B cell (primary cell): ENCODE measurements around the gene FIG4.
"Not testable (repeated sequence)": the region's sequence is repeated elsewhere in the genome, so short reads cannot be mapped to it uniquely, and the experiment has no call there.

Experiments used
- CTCF ChIP-seq: fragments of 200-600 bp; IDR thresholded peaks from one replicate; pipeline ENCODE4 v1.8.0; 2022; ENCODE audit warnings: antibody characterized with exemption, mild to moderate bottlenecking
- EZH2 ChIP-seq: IDR thresholded peaks from 2 replicates; pipeline ENCODE4 v1.6.1; 2012; ENCODE audit warnings: borderline replicate concordance, low read depth, mild to moderate bottlenecking, moderate library complexity, low read length; ENCODE audit not compliant: insufficient read depth, poor library complexity, severe bottlenecking

DNA sequence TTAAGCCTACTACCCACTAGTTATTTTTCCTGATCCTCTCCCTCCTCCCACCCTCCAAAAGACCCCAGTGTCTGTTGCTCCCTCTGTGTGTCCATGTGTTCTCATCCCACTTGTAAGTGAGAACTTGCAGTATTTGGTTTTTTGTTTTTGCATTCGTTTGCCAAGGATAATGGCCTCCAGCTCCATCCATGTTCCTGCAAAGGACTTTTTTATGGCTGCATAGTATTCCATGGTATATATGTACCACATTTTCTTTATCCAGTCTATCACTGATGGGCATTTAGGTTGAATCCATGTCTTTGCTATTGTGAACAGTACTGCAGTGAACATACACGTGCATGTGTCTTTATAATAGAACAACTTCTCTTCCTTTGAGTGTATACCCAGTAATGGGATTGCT is 17.0 kb downstream of the FIG4 start:
- TF ChIP-seq CTCF, EZH2: not testable (repeated sequence)
